Stimulated activated naive CD4-positive, alpha-beta T cell (primary cell): Measurements from ENCODE around the gene GFAP.
"Not testable (repeated sequence)": the region's sequence is repeated elsewhere in the genome, so short reads cannot be mapped to it uniquely, and the experiment has no call there.

ENCODE experiments used
- DNase-seq, 6 experiments: peaks; one replicate each; lab custom pipeline; 2025; lab: John Stamatoyannopoulos, UW

Gene GFAP

GRCh38 chr17:44915321-44915726 lies at the start of gene GFAP:
Gene GFAP, minus strand, starts transcription at chr17:44915500. Its CDS starts 14 bp downstream, at chr17:44915486.
- DNase-seq, result no peak

- no peak for DNase-seq
Measured at GRCh38 chr17:44961921-44962350, 46.6 kb upstream of the GFAP start.

- no peak for DNase-seq
Measured at GRCh38 chr17:44960691-44961090, 45.4 kb upstream of the GFAP start.

- peak in 1 of 6 experiments; percentile 9 for DNase-seq
Measured at GRCh38 chr17:44959821-44960531, 44.7 kb upstream of the GFAP start.

- no peak for DNase-seq
Measured at GRCh38 chr17:44956998-44957981, 42.0 kb upstream of the GFAP start.

- DNase-seq, result no peak
Measured at GRCh38 chr17:44955674-44956425, 40.5 kb upstream of the GFAP start.

GRCh38 chr17:44952946-44953475 lies 37.7 kb upstream of the GFAP start:
- no peak for DNase-seq

GRCh38 chr17:44948315-44948795 lies 33.1 kb upstream of the GFAP start:
- DNase-seq, result no peak

- peak; percentile 78 to 87 (median 84) for DNase-seq
Measured at GRCh38 chr17:44947461-44948314, 32.4 kb upstream of the GFAP start, which contains the start of gene KIF18B. Gene KIF18B, minus strand, starts transcription at chr17:44947773. Its CDS starts 11,429 bp downstream, at chr17:44936344.

- not testable (repeated sequence) for DNase-seq
Measured at GRCh38 chr17:44945652-44946051, 30.4 kb upstream of the GFAP start.

GRCh38 chr17:44942456-44942855 lies 27.2 kb upstream of the GFAP start:
- DNase-seq, result no peak

- DNase-seq, result no peak
Measured at GRCh38 chr17:44941712-44942331, 26.5 kb upstream of the GFAP start.

GRCh38 chr17:44940768-44941167 lies 25.5 kb upstream of the GFAP start:
- DNase-seq, result no peak

- DNase-seq, result no peak
Measured at GRCh38 chr17:44940317-44940716, 25.0 kb upstream of the GFAP start.

GRCh38 chr17:44935116-44935515 lies 19.8 kb upstream of the GFAP start:
- no peak for DNase-seq

- no peak for DNase-seq
Measured at GRCh38 chr17:44934745-44935105, 19.4 kb upstream of the GFAP start.

GRCh38 chr17:44933824-44934744 lies 18.8 kb upstream of the GFAP start:
- DNase-seq, result no peak

- DNase-seq, result no peak
Measured at GRCh38 chr17:44932787-44933097, 17.4 kb upstream of the GFAP start.

- DNase-seq, result no peak
Measured at GRCh38 chr17:44932096-44932786, 16.9 kb upstream of the GFAP start.
